Loucy (cell line): ENCODE data around the gene NAB1.

ENCODE experiments used
- H2AFZ ChIP-seq: fragments of 200-600 bp; sonication (generic); 2 replicates; pipeline ENCODE4 v1.6.0; 2016; ENCODE audit warnings: antibody characterized with exemption, mild to moderate bottlenecking, low read length, moderate library complexity
- H3F3A ChIP-seq: fragments of 200-600 bp; 2 replicates; pipeline ENCODE4 v1.6.0; 2016; ENCODE audit warnings: antibody characterized with exemption, low read depth, mild to moderate bottlenecking
- H3K27me3 ChIP-seq: fragments of 200-600 bp; sonication (generic); 2 replicates; pipeline ENCODE4 v1.6.1; 2014; ENCODE audit warnings: low read length, mild to moderate bottlenecking; ENCODE audit not compliant: insufficient read depth, poor library complexity, severe bottlenecking
- H3K36me3 ChIP-seq: fragments of 200-600 bp; sonication (generic); 2 replicates; pipeline ENCODE4 v1.6.1; 2016; ENCODE audit warnings: low read length; ENCODE audit not compliant: insufficient read depth
- H3K4me1 ChIP-seq: fragments of 200-600 bp; sonication (generic); 2 replicates; pipeline ENCODE4 v1.5.1; 2014; ENCODE audit warnings: low read length, mild to moderate bottlenecking; ENCODE audit not compliant: insufficient read depth, poor library complexity, severe bottlenecking
- H3K4me2 ChIP-seq: fragments of 200-600 bp; sonication (generic); 2 replicates; pipeline ENCODE4 v1.6.0; 2014; ENCODE audit warnings: antibody characterized with exemption, low read length, low read depth, mild to moderate bottlenecking; ENCODE audit not compliant: poor library complexity, severe bottlenecking
- H3K4me3 ChIP-seq: fragments of 200-600 bp; sonication (generic); 2 replicates; pipeline ENCODE4 v1.5.1; 2014; ENCODE audit warnings: low read length, mild to moderate bottlenecking, mixed read lengths; ENCODE audit not compliant: poor library complexity, severe bottlenecking
- H3K79me2 ChIP-seq: fragments of 200-600 bp; sonication (generic); 2 replicates; pipeline ENCODE4 v1.6.1; 2014; ENCODE audit warnings: low read length; ENCODE audit not compliant: insufficient read depth
- H3K9ac ChIP-seq: fragments of 200-600 bp; sonication (generic); 2 replicates; pipeline ENCODE4 v1.6.0; 2014; ENCODE audit warnings: mild to moderate bottlenecking, low read depth, low read length, moderate library complexity; ENCODE audit not compliant: poor library complexity, severe bottlenecking
- H3K9me2 ChIP-seq: fragments of 200-600 bp; sonication (generic); replicated peaks from 2 replicates; pipeline ENCODE4 v1.6.1; 2016; ENCODE audit warnings: low read depth, low read length, mixed read lengths
- H3K9me3 ChIP-seq: fragments of 200-600 bp; sonication (generic); 2 replicates; pipeline ENCODE4 v1.6.1; 2014; ENCODE audit warnings: mild to moderate bottlenecking, antibody characterized with exemption, low read length, low read depth; ENCODE audit not compliant: insufficient read depth
- H4K20me1 ChIP-seq: fragments of 200-600 bp; sonication (generic); 2 replicates; pipeline ENCODE4 v1.6.0; 2014; ENCODE audit warnings: antibody characterized with exemption, low read length, mild to moderate bottlenecking; ENCODE audit not compliant: insufficient read depth, poor library complexity, severe bottlenecking
- CTCF ChIP-seq: fragments of 200-600 bp; sonication (generic); conservative IDR thresholded peaks from 2 replicates; pipeline ENCODE4 v1.5.1; 2014; ENCODE audit warnings: mild to moderate bottlenecking, antibody characterized with exemption, low read length
- EZH2phosphoT487 ChIP-seq: fragments of 200-600 bp; IDR thresholded peaks from 2 replicates; pipeline ENCODE4 v1.6.1; 2018; ENCODE audit warnings: antibody characterized with exemption, mild to moderate bottlenecking, moderate library complexity, borderline replicate concordance

NAB1 gene

GRCh38 chr2:190649035-190649797, at the start of gene NAB1:
NAB1 (plus strand) TSS chr2:190649083; CDS start chr2:190659177, 10,094 bp downstream.
- no peak for TF ChIP-seq CTCF
- no peak for TF ChIP-seq EZH2phosphoT487
- peak within 1 kb of the TSS; percentile 92 for H2AFZ ChIP-seq
- H3K79me2 ChIP-seq: peaks cover 51% of the 10 kb centered on the region
- H3F3A ChIP-seq: peaks cover 3% of the 10 kb centered on the region; the same call in 1 of the 2 replicates
- H3K9me3 ChIP-seq: no peaks in the 10 kb centered on the region
- H3K4me1 ChIP-seq: peaks cover 62% of the 10 kb centered on the region
- peak within 1 kb of the TSS; percentile 85 for H3K9ac ChIP-seq
- peak within 1 kb of the TSS; percentile 82 for H3K4me3 ChIP-seq
- H3K27me3 ChIP-seq: no peaks in the 10 kb centered on the region
- H4K20me1 ChIP-seq: peaks cover 38% of the 10 kb centered on the region
- peak within 1 kb of the TSS; percentile 92 for H3K4me2 ChIP-seq
- H3K9me2 ChIP-seq: no peaks in the 10 kb centered on the region
- H3K36me3 ChIP-seq: no peaks in the 10 kb centered on the region

- Histone ChIP-seq H3F3A (0 out of 2 replicates have a peak, but pooled peaks cover 4% of the 10 kb centered on the region), H3K4me1 (peaks cover 36% of the 10 kb centered on the region), H3K4me3 (peak overlapping the region; percentile 36), H3K9me3 (no peaks in the 10 kb centered on the region), H3K27me3 (no peaks in the 10 kb centered on the region), H3K79me2 (no peaks in the 10 kb centered on the region), H3K9ac (peak overlapping the region; percentile 0), H2AFZ (peak overlapping the region; percentile 60), H3K9me2 (no peaks in the 10 kb centered on the region), H4K20me1 (no peaks in the 10 kb centered on the region), H3K4me2 (peak overlapping the region; percentile 65), H3K36me3 (no peaks in the 10 kb centered on the region)
- TF ChIP-seq CTCF (no peak), EZH2phosphoT487 (no peak)
These were observed 49.2 kb upstream of the NAB1 start for GRCh38 chr2:190599546-190600220.

- H3K4me3 ChIP-seq: no peak overlapping the region
- no peaks in the 10 kb centered on the region for H3K9me3 ChIP-seq
- peak overlapping the region; percentile 60 for H2AFZ ChIP-seq
- no peaks in the 10 kb centered on the region for H3K27me3 ChIP-seq
- 0 out of 2 replicates have a peak, but pooled peaks cover 4% of the 10 kb centered on the region for H3F3A ChIP-seq
- peak overlapping the region; percentile 65 for H3K4me2 ChIP-seq
- no peaks in the 10 kb centered on the region for H4K20me1 ChIP-seq
- no peak for TF ChIP-seq EZH2phosphoT487
- TF ChIP-seq CTCF: no peak
- H3K9ac ChIP-seq: peak overlapping the region; percentile 0
- no peaks in the 10 kb centered on the region for H3K9me2 ChIP-seq
- no peaks in the 10 kb centered on the region for H3K36me3 ChIP-seq
- peaks cover 36% of the 10 kb centered on the region for H3K4me1 ChIP-seq
- H3K79me2 ChIP-seq: no peaks in the 10 kb centered on the region
These were observed 48.4 kb upstream of the NAB1 start for GRCh38 chr2:190600293-190601103.
